GM18526 (cell line): ENCODE results near the gene PALS2.

ENCODE experiments used
- POLR2A ChIP-seq: IDR thresholded peaks from 3 replicates; pipeline ENCODE4 v1.6.1; 2011; ENCODE audit not compliant: insufficient read length; ENCODE audit errors: extremely low read depth

Gene PALS2

GRCh38 chr7:24574386-24574785 is 1.1 kb downstream of the PALS2 start:
- no peak for TF ChIP-seq POLR2A

- TF ChIP-seq POLR2A = no peak
These were observed 1.7 kb downstream of the PALS2 start for GRCh38 chr7:24574950-24575349.

- no peak for TF ChIP-seq POLR2A
These were observed 3.1 kb downstream of the PALS2 start for GRCh38 chr7:24576171-24577025.

- no peak for TF ChIP-seq POLR2A
These were observed 4.8 kb downstream of the PALS2 start for GRCh38 chr7:24578052-24578451.

GRCh38 chr7:24580283-24580946 is 7.2 kb downstream of the PALS2 start:
- TF ChIP-seq POLR2A = no peak

- no peak for TF ChIP-seq POLR2A
These were observed 8.9 kb downstream of the PALS2 start for GRCh38 chr7:24582166-24582565.

- TF ChIP-seq POLR2A = no peak
These were observed 14.6 kb downstream of the PALS2 start for GRCh38 chr7:24587853-24588252.

- TF ChIP-seq POLR2A = no peak
These were observed 17.9 kb downstream of the PALS2 start for GRCh38 chr7:24591152-24591551.

GRCh38 chr7:24595671-24596418 is 22.6 kb downstream of the PALS2 start:
- TF ChIP-seq POLR2A = no peak

GRCh38 chr7:24597014-24597413 is 23.8 kb downstream of the PALS2 start:
- no peak for TF ChIP-seq POLR2A

GRCh38 chr7:24601600-24601999 is 28.3 kb downstream of the PALS2 start:
- no peak for TF ChIP-seq POLR2A

- no peak for TF ChIP-seq POLR2A
These were observed 29.7 kb downstream of the PALS2 start for GRCh38 chr7:24602860-24603456.

- TF ChIP-seq POLR2A = no peak
These were observed 31.4 kb downstream of the PALS2 start for GRCh38 chr7:24604630-24605029.

GRCh38 chr7:24608504-24608903 is 35.3 kb downstream of the PALS2 start:
- no peak for TF ChIP-seq POLR2A

- no peak for TF ChIP-seq POLR2A
These were observed 35.8 kb downstream of the PALS2 start for GRCh38 chr7:24609059-24609458.
